Fibroblast of pulmonary artery (primary cell): ENCODE measurements around the gene CLECL1.

Source experiments
- DNase-seq: peaks from one replicate; pipeline ENCODE4 v3.0.0-alpha.2; 2010; ENCODE audit warnings: low read depth
- H3K4me3 ChIP-seq: replicated peaks from 2 replicates; pipeline ENCODE4 v1.5.1; 2011; ENCODE audit warnings: low read depth, mild to moderate bottlenecking, control low read depth, low read length, moderate library complexity
- TF ChIP-seq, protein P1 (sequence below): IDR thresholded peaks from 2 replicates; pipeline ENCODE4 v1.5.1; 2011; ENCODE audit warnings: mild to moderate bottlenecking, control low read depth, low read length, inconsistent platforms; ENCODE audit errors: missing control alignments

Gene CLECL1

DNA sequence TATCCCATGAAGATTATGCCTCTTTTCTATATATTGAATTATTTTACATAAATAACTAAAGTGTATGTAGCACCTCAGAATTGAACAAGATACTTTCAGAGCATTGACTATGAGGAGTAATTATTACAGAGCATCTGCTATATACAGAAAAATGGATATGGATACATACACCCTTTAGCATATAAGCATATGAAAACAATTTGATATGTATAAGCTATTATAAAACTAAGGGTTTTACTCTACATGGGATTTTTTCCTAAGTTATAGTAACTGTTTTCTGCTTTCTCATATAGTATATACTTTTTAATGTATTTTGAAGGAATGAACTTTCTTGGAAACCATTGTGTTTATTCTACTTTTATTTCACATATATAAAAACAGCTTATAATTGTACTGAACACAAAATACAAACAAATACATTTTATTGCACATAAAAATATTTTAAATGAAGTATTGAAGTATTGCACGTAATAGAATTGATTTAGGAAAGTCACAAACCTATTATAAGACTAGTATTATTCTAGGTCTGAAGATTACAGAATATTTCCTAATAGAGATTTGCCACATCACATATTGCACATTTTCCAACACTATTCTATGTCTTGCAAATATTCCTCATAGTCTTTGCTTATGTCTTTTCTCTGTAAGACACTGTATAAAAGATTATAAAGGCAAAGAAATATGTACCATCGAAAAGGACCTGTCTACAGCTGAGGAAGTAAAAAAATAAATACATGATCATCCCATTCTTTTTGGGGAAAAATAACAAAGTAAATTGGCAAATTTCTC lies 19.4 kb upstream of the CLECL1 start:
- no peak for DNase-seq
- H3K4me3 ChIP-seq, result no peak overlapping the region

DNA sequence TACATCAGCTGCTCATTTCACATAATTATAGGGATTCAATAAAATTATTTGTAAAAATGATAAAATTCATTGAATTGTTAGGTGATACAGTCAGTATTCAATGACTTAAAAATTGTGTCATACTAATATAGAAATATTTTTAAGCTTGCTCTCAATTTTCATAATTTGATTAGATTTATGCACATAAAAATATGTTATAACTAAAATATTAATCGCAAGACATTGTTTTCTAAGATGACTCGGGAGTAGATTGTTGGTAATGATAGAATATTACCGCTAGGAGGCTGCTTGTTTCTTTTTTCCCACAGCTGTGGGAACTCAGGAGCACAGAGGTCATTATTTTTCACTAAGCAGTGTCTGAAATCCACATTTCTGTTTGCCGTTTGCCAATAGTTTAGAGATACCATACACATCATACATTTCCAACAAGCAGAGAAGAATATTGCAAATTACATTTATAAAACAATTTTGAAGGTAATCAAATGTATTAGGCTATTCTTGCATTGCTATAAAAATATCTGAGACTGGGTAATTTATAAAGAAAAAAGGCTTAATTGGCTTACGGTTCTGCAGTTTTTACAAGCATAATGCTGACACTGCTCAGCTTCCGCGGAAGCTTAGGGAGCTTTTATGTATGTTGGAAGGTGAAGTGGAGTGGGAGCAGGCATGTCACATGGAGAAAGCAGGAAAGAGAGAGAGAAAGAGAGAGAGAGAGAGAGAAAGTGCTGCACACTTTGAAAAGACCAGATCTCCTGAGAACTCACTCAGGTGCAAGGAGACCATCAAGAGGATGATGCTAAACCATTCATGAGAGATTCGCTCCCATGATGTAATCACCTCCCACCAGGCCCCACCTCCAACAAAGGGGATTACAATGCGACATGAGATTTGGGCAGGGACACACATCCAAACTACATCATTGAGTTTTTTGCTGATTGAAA lies 18.6 kb upstream of the CLECL1 start:
- H3K4me3 ChIP-seq, result no peak overlapping the region
- peak; percentile 35 for DNase-seq
- TF ChIP-seq, protein P1, sequence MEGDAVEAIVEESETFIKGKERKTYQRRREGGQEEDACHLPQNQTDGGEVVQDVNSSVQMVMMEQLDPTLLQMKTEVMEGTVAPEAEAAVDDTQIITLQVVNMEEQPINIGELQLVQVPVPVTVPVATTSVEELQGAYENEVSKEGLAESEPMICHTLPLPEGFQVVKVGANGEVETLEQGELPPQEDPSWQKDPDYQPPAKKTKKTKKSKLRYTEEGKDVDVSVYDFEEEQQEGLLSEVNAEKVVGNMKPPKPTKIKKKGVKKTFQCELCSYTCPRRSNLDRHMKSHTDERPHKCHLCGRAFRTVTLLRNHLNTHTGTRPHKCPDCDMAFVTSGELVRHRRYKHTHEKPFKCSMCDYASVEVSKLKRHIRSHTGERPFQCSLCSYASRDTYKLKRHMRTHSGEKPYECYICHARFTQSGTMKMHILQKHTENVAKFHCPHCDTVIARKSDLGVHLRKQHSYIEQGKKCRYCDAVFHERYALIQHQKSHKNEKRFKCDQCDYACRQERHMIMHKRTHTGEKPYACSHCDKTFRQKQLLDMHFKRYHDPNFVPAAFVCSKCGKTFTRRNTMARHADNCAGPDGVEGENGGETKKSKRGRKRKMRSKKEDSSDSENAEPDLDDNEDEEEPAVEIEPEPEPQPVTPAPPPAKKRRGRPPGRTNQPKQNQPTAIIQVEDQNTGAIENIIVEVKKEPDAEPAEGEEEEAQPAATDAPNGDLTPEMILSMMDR, result peak; percentile 50

More for the DNA sequence above, 19.4 kb upstream of the CLECL1 start:
- TF ChIP-seq, protein P1, result no peak

DNA sequence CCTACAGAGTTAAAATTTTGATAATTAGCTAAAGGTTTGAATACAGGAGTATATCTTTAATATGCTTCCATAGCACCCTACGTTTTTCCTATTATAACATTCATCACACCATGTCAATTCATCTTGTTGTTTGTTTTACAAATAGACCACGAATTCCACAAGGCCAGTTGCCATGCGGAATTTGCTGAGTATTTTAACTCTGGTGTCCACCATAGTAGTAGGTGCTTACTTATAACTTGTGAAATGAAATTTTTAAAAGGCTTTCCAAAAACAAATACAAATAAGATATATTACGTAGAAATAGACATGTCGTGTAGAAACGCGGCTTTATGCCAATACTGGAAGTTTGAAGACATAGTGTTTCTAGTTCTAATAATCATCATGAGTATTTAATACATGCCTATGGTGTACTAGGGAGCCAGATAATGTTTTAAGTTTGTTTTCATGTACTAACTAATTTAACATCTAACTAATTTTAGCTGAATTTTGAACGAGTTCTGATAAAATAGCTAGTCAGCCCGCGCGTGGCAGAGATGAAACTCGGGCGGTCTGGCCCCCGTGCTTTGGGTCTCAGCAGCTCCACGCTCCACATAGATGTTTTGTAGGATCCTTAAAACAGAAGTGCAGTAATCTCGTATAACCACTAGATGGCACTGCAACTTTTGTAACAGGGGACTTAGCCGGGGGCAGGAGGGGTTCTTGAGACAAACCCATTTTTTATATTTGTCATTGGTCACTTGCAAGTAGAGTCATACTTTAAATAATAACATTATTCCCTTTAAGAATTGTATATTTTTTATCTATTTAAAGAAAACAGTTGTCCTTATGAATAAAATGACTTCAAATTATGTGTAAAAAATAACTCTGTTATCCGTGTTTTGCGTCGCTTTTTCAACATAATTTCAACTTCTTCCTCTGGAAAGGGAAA lies 17.6 kb upstream of the CLECL1 start:
- DNase-seq, result peak; percentile 73
- peak overlapping the region; percentile 8 for H3K4me3 ChIP-seq
- TF ChIP-seq, protein P1, result peak; percentile 83

DNA sequence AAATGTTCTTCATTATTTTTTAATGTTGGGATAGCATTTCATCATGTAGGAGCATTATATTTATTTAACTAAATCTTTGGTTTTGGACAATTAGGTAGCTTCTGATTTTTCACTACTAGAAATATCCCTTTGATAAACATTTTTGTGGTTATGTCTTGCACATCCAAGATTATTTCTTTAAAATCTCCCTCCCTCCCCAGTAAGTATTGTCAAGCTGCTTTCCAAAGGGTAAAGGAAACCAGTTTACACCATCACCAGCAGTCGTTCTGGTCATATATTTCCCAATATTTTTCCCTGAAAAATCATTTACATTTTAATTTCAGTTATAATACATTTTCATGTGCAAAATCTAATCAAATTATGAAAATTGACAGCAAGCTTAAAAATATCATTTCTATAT lies 16.7 kb upstream of the CLECL1 start:
- H3K4me3 ChIP-seq, result no peak overlapping the region
- no peak for DNase-seq
- TF ChIP-seq, protein P1, result no peak

DNA sequence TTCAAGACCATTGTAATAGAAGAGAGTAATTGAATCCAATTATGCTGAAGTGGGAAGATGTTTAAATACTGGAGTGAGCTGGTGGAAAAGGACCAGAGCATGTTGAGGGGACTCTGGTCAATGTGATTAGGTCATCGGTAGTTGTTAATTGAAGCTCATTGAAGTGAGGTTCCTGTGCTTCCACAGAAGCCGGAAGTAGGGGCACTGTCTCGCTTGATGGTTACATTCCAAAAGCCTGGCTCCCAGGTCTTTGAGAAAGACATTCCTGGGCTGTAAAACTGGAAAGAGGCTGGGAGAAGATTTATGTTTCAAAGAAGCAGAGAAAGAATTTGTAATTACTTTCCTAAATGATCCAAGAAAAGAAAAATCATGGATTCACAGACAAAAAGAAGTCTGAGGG lies 12.3 kb upstream of the CLECL1 start:
- no peak for DNase-seq
- H3K4me3 ChIP-seq, result no peak overlapping the region
- TF ChIP-seq, protein P1, result no peak

DNA sequence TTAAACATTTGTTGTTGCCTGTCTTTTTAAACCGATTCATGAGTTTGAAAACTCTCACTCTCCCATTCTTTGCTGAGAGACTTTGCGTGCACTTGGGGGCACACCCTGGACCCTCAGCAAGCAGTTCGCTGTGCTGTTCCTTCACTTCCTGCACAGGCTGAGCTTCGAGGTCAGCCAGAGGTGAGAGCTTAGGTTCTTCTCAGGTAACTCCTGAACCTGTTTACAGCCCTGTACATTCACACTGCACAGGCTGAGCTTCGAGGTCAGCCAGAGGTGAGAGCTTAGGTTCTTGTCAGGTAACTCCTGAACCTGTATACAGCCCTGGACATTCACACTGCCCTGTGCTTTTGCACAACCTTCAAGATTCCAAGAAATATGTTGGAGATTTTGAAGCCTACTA lies 9.8 kb upstream of the CLECL1 start:
- TF ChIP-seq, protein P1, result no peak
- no peak overlapping the region for H3K4me3 ChIP-seq
- no peak for DNase-seq
